GM12878 (cell line): Measurements from ENCODE around the gene BUB1B. TPM values are rescaled to one million over a fixed set of nuclear protein-coding genes. Genes with fewer than 3 reads are reported as not detected.

Experiments
- BCL11A ChIP-seq: IDR thresholded peaks from 2 replicates; pipeline ENCODE4 v1.6.1; 2011; ENCODE audit warnings: low read depth, low read length
- CREB1 ChIP-seq: IDR thresholded peaks from 2 replicates; pipeline ENCODE4 v1.6.1; 2012; ENCODE audit warnings: low read depth, mild to moderate bottlenecking, inconsistent platforms
- FOS ChIP-seq: IDR thresholded peaks from 3 replicates; pipeline ENCODE4 v1.6.1; 2011; ENCODE audit warnings: borderline replicate concordance; ENCODE audit not compliant: insufficient read length; ENCODE audit errors: extremely low read depth
- GATAD2B ChIP-seq: fragments of 450-650 bp; conservative IDR thresholded peaks from 2 replicates; pipeline ENCODE4 v1.6.1; 2017; ENCODE audit warnings: low read depth, mild to moderate bottlenecking, moderate library complexity
- MTA3 ChIP-seq: IDR thresholded peaks from 2 replicates; pipeline ENCODE4 v1.6.1; 2012; ENCODE audit warnings: low read length, inconsistent platforms, borderline replicate concordance
- MYB ChIP-seq: fragments of 150-350 bp; IDR thresholded peaks from 2 replicates; pipeline ENCODE4 v1.6.1; 2014; ENCODE audit warnings: mild to moderate bottlenecking, low read depth, low read length, borderline replicate concordance
- NFIC ChIP-seq: IDR thresholded peaks from 2 replicates; pipeline ENCODE4 v1.6.1; 2012; ENCODE audit warnings: low read depth, mild to moderate bottlenecking, inconsistent platforms, low read length, moderate library complexity
- NFYB ChIP-seq: IDR thresholded peaks from 2 replicates; pipeline ENCODE4 v1.6.1; 2011; ENCODE audit warnings: low read depth, mild to moderate bottlenecking, low read length, improper control_type of control experiment, moderate library complexity; ENCODE audit not compliant: insufficient read depth
- NR2C2 ChIP-seq: IDR thresholded peaks from 2 replicates; pipeline ENCODE4 v1.6.1; 2011; ENCODE audit warnings: borderline replicate concordance, low read depth; ENCODE audit not compliant: control insufficient read depth, insufficient read length
- SIX5 ChIP-seq: IDR thresholded peaks from 2 replicates; pipeline ENCODE4 v1.6.1; 2011; ENCODE audit warnings: mild to moderate bottlenecking, low read depth, low read length, moderate library complexity; ENCODE audit not compliant: severe bottlenecking
- SREBF2 ChIP-seq: IDR thresholded peaks from 2 replicates; pipeline ENCODE4 v1.6.1; 2012; ENCODE audit warnings: mild to moderate bottlenecking, low read length
- STAT3 ChIP-seq: IDR thresholded peaks from 2 replicates; pipeline ENCODE4 v1.6.1; 2011; ENCODE audit warnings: low read depth, low read length, improper control_type of control experiment
- TBL1XR1 ChIP-seq: IDR thresholded peaks from 2 replicates; pipeline ENCODE4 v1.6.1; 2012; ENCODE audit warnings: low read depth, low read length, improper control_type of control experiment
- TCF3 ChIP-seq: IDR thresholded peaks from 2 replicates; pipeline ENCODE4 v1.6.1; 2012; ENCODE audit warnings: low read depth, mild to moderate bottlenecking, low read length, borderline replicate concordance; ENCODE audit not compliant: insufficient read depth
- polyA plus RNA-seq, 11 experiments: library from polyadenylated mRNA; depleted of rRNA in 4 of 11; unstranded in 6 of 11; stranded (reverse) in 5 of 11; fragments of >200 nt; fragmentation: Nextera tagmentation in 4 of 11; fragmentation: Illumina TruSeq in 1 of 11; extraction: Ambion mirVana in 4 of 11; extraction: Trizol in 1 of 11; gene quantifications; 1 replicate in 1 of 11; 2 replicates in 10 of 11; pipeline versions ENCODE4 v1.2.1 to v1.2.3, GENCODE V29; 2011 to 2016; ENCODE audit warnings: inconsistent platforms in 2 of 11, missing spikeins in 2 of 11, low read depth in 1 of 11
- total RNA-seq, 4 experiments: library from RNA; depleted of rRNA in 3 of 4; stranded (reverse); fragments of >200 nt in 3 of 4; fragmentation: Illumina TruSeq in 1 of 4; extraction: Trizol in 1 of 4; gene quantifications; 2 replicates each; pipeline versions ENCODE4 v1.2.1 to v1.2.3, GENCODE V29; 2013 to 2021
- TF ChIP-seq, protein P1 (sequence below): IDR thresholded peaks from 2 replicates; pipeline ENCODE4 v1.6.1; 2011; ENCODE audit warnings: borderline replicate concordance, low read depth, mild to moderate bottlenecking, moderate library complexity, mixed read lengths, low read length; ENCODE audit not compliant: insufficient read depth; ENCODE audit errors: extremely low read length
- TF ChIP-seq, protein P2 (sequence below): fragments of 450-650 bp; formaldehyde crosslinking; IDR thresholded peaks from 2 replicates; pipeline ENCODE4 v1.4.0; 2020; ENCODE audit warnings: mild to moderate bottlenecking, moderate library complexity
- TF ChIP-seq, protein P3 (sequence below), 3 experiments: IDR thresholded peaks in 2 of 3; conservative IDR thresholded peaks in 1 of 3; 2 replicates each; pipeline ENCODE4 v1.5.1; 2011; ENCODE audit warnings: low read depth in 3 of 3, low read length in 3 of 3, mild to moderate bottlenecking in 3 of 3, control low read depth in 2 of 3, moderate library complexity in 2 of 3, inconsistent platforms in 1 of 3, mixed read lengths in 1 of 3; ENCODE audit not compliant: control insufficient read depth in 2 of 3, insufficient read depth in 1 of 3; ENCODE audit errors: extremely low read depth in 1 of 3
- TF ChIP-seq, protein P4 (sequence below): IDR thresholded peaks from 2 replicates; pipeline ENCODE4 v1.6.1; 2011; ENCODE audit warnings: low read depth, low read length, improper control_type of control experiment, borderline replicate concordance

The BUB1B gene
- total and polyA plus RNA-seq, 10 of the 15 experiments (the other 5 are each of a cell fraction or from before 2014, with no cell fraction given): 29.1 to 98.6 (median 77.3) TPM

DNA sequence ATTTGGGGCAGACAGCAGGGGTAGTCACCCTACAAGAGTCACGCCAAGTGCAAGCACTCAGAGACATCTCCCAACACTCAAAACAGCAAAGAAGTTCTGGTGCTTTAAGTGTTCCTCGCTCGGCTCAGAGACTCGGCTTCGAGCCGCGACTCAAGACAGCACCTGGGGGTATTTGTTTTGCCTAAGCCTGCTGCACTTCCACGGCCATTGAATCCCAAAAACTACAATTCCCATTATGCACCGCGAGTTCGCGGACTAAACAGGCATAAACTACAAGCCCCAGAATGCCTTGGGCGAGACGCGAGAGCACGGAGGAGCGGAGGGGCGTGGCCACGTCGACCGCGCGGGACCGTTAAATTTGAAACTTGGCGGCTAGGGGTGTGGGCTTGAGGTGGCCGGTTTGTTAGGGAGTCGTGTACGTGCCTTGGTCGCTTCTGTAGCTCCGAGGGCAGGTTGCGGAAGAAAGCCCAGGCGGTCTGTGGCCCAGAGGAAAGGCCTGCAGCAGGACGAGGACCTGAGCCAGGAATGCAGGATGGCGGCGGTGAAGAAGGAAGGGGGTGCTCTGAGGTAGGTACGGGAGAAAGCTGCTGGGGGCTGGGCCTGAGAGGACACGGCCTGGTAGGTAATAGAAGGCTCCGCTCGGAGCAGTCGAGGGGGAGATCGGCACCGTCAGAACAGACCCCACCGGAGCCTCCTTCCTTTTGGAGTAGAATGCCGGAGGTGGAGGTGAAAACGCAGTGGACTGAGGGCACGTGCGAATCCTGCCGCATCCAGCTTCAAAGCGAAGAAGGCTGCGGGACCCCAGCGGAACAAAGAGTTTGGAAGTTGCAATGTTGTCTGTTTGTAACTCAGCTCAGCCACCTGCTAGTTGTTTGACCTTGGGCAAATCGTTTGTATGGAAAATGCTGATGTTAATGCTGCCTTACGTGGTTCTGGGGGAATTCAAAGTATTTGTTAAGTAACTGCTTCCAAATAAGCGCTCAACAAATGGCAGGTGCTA lies at the start of gene BUB1B (continued):
- TF ChIP-seq, protein P1, sequence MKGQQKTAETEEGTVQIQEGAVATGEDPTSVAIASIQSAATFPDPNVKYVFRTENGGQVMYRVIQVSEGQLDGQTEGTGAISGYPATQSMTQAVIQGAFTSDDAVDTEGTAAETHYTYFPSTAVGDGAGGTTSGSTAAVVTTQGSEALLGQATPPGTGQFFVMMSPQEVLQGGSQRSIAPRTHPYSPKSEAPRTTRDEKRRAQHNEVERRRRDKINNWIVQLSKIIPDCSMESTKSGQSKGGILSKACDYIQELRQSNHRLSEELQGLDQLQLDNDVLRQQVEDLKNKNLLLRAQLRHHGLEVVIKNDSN: no peak
- TF ChIP-seq NR2C2 (no peak), CREB1 (peak; percentile 92), GATAD2B (peak; percentile 86), BCL11A (no peak), MYB (peak; percentile 83; the same call in 1 of the 2 replicates), STAT3 (no peak), NFIC (no peak), SREBF2 (no peak), SIX5 (peak; percentile 100), NFYB (no peak), FOS (no peak), MTA3 (no peak), TCF3 (no peak), TBL1XR1 (no peak)
- TF ChIP-seq, protein P2, sequence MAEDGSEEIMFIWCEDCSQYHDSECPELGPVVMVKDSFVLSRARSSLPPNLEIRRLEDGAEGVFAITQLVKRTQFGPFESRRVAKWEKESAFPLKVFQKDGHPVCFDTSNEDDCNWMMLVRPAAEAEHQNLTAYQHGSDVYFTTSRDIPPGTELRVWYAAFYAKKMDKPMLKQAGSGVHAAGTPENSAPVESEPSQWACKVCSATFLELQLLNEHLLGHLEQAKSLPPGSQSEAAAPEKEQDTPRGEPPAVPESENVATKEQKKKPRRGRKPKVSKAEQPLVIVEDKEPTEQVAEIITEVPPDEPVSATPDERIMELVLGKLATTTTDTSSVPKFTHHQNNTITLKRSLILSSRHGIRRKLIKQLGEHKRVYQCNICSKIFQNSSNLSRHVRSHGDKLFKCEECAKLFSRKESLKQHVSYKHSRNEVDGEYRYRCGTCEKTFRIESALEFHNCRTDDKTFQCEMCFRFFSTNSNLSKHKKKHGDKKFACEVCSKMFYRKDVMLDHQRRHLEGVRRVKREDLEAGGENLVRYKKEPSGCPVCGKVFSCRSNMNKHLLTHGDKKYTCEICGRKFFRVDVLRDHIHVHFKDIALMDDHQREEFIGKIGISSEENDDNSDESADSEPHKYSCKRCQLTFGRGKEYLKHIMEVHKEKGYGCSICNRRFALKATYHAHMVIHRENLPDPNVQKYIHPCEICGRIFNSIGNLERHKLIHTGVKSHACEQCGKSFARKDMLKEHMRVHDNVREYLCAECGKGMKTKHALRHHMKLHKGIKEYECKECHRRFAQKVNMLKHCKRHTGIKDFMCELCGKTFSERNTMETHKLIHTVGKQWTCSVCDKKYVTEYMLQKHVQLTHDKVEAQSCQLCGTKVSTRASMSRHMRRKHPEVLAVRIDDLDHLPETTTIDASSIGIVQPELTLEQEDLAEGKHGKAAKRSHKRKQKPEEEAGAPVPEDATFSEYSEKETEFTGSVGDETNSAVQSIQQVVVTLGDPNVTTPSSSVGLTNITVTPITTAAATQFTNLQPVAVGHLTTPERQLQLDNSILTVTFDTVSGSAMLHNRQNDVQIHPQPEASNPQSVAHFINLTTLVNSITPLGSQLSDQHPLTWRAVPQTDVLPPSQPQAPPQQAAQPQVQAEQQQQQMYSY (CRISPR knock-in tag): no peak
- TF ChIP-seq, protein P3, sequence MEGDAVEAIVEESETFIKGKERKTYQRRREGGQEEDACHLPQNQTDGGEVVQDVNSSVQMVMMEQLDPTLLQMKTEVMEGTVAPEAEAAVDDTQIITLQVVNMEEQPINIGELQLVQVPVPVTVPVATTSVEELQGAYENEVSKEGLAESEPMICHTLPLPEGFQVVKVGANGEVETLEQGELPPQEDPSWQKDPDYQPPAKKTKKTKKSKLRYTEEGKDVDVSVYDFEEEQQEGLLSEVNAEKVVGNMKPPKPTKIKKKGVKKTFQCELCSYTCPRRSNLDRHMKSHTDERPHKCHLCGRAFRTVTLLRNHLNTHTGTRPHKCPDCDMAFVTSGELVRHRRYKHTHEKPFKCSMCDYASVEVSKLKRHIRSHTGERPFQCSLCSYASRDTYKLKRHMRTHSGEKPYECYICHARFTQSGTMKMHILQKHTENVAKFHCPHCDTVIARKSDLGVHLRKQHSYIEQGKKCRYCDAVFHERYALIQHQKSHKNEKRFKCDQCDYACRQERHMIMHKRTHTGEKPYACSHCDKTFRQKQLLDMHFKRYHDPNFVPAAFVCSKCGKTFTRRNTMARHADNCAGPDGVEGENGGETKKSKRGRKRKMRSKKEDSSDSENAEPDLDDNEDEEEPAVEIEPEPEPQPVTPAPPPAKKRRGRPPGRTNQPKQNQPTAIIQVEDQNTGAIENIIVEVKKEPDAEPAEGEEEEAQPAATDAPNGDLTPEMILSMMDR (IDR thresholded peaks at IDR 0.05 in 2 of 3, conservative IDR thresholded peaks at IDR 0.05 in 1 of 3; ENCODE audit: control insufficient read depth in 2 of 3, extremely low read depth in 1 of 3, insufficient read depth in 1 of 3, low read depth in 3 of 3, low read length in 3 of 3): no peak
- TF ChIP-seq, protein P4, sequence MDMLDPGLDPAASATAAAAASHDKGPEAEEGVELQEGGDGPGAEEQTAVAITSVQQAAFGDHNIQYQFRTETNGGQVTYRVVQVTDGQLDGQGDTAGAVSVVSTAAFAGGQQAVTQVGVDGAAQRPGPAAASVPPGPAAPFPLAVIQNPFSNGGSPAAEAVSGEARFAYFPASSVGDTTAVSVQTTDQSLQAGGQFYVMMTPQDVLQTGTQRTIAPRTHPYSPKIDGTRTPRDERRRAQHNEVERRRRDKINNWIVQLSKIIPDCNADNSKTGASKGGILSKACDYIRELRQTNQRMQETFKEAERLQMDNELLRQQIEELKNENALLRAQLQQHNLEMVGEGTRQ: no peak
